Measurements from ENCODE around the gene GRPEL2. TPM values are rescaled to one million over a fixed set of nuclear protein-coding genes. Genes with fewer than 3 reads are reported as not detected.

GRPEL2 gene
- total RNA-seq, 4 donors from 2014 or later: 6.3 to 19.0 (median 10.9) TPM

DNA sequence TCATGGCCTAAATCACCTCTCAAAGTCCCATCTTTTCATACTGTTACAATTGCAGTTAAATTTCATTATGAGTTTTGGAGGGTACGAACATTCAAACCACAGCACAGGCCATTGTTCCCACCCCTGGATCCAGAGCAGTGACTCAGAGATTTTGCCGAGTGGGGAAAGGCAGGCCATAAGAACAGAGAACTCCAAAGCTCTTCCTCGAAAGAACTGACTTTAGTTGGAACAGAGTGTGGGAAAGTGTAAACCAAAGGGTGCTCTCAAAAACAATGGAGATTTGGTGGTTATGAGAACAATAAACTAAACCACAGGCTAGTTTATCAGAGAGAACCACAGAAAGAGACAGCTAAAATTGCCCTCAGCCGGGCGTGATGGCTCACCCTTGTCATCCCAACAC lies 19.4 kb upstream of the GRPEL2 start:
- H3K27ac ChIP-seq: no peak overlapping the region
- no peaks in the 10 kb centered on the region for H3K9me3 ChIP-seq
- H3K27me3 ChIP-seq: no peaks in the 10 kb centered on the region
- H3K4me1 ChIP-seq: peaks cover 0 to 14% (median 0%) of the 10 kb centered on the region in 4 donors
- DNase-seq: no peak
- H3K4me3 ChIP-seq: no peak overlapping the region
- no peaks in the 10 kb centered on the region for H3K36me3 ChIP-seq
- TF ChIP-seq, protein P1, sequence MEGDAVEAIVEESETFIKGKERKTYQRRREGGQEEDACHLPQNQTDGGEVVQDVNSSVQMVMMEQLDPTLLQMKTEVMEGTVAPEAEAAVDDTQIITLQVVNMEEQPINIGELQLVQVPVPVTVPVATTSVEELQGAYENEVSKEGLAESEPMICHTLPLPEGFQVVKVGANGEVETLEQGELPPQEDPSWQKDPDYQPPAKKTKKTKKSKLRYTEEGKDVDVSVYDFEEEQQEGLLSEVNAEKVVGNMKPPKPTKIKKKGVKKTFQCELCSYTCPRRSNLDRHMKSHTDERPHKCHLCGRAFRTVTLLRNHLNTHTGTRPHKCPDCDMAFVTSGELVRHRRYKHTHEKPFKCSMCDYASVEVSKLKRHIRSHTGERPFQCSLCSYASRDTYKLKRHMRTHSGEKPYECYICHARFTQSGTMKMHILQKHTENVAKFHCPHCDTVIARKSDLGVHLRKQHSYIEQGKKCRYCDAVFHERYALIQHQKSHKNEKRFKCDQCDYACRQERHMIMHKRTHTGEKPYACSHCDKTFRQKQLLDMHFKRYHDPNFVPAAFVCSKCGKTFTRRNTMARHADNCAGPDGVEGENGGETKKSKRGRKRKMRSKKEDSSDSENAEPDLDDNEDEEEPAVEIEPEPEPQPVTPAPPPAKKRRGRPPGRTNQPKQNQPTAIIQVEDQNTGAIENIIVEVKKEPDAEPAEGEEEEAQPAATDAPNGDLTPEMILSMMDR (IDR thresholded peaks at IDR 0.05): no peak
- TF ChIP-seq POLR2A (IDR thresholded peaks at IDR 0.05): no peak

DNA sequence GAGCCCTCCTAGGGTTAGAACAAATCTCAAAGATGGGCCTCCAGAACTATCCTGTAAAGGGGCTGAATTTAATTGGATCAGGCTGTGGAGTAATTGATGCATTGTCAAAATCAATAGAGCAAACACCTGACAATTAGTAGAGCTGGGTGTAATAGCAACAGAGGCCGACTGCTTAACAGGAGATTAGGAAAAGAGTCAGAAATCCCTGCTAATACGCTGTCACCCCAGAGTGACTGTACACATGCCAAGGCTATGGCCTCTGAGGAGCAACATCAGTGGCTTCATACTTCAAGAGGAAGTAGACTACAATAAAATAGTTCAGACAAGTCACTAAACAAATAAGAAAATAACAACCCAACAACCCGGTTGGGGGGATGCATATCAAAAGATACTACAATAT lies 18.7 kb upstream of the GRPEL2 start:
- no peak for DNase-seq
- Histone ChIP-seq H3K9me3 (no peaks in the 10 kb centered on the region), H3K27me3 (no peaks in the 10 kb centered on the region), H3K4me3 (no peak overlapping the region), H3K27ac (no peak overlapping the region), H3K36me3 (no peaks in the 10 kb centered on the region), H3K4me1 (peaks cover 0 to 14% (median 0%) of the 10 kb centered on the region in 4 donors)
- TF ChIP-seq, protein P1 (IDR thresholded peaks at IDR 0.05): no peak
- TF ChIP-seq POLR2A (IDR thresholded peaks at IDR 0.05): no peak

DNA sequence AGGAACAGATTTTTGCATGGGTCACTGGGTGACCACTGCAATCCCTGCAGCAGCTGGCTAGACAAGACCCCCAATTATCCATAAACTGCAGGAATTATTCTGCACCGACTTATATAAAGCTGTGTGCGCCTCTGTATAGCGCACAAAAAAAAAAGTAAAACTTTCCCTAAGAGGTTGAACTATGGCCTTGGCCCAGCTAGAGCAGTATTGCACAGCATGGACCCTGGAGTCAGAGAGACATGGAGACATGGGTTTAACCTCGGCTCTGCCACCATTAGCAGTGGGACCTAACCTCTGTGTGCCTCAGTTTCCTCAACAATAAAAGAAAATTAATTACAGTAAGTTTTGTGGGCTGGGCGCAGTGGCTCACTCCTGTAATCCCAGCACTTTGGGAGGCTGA lies 17.1 kb upstream of the GRPEL2 start:
- Histone ChIP-seq H3K36me3 (no peaks in the 10 kb centered on the region), H3K9me3 (no peaks in the 10 kb centered on the region), H3K4me1 (peaks cover 0 to 2% (median 0%) of the 10 kb centered on the region in 4 donors), H3K27ac (no peak overlapping the region), H3K4me3 (no peak overlapping the region), H3K27me3 (no peaks in the 10 kb centered on the region)
- no peak for DNase-seq
- TF ChIP-seq, protein P1 (IDR thresholded peaks at IDR 0.05): no peak
- no peak for TF ChIP-seq POLR2A (IDR thresholded peaks at IDR 0.05)

DNA sequence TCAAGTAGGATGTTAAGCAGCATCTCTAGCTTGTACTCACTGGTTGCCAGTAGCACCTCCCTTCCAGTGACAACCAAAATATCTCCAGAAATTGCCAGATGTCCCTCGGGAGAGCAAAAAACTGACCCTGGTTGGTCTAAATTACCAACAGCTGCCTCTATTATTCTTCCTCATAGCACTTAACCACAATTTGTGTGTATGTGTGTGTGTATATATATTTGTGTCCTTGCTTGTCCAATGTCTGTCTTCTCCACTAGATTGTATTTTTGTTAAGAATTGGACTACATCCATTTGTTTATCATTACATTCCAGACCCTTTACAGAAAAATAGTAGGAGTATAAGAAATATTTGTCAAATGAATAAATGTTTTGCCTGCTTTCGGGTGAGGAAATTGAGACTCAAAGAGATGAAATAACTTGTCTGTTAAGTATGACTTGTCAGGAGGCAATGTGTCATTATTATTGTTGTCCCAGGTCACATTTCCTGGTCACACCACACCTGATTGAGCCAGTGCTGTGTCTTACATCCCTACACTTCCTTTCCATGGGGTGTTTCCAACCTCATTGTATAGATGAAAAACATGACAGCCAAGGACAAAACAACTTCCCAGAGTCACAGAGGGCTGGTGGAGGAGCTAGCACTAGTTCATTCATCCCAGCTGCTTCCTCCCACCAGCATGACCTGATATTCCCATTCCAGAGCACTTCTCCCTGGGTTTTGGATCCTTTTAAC lies 11.4 kb upstream of the GRPEL2 start:
- no peak for TF ChIP-seq POLR2A (IDR thresholded peaks at IDR 0.05)
- TF ChIP-seq, protein P1 (IDR thresholded peaks at IDR 0.05): no peak
- Histone ChIP-seq H3K27ac (no peak overlapping the region), H3K36me3 (no peaks in the 10 kb centered on the region), H3K9me3 (no peaks in the 10 kb centered on the region), H3K4me1 (no peaks in the 10 kb centered on the region), H3K4me3 (no peak overlapping the region), H3K27me3 (no peaks in the 10 kb centered on the region)
- DNase-seq: no peak

DNA sequence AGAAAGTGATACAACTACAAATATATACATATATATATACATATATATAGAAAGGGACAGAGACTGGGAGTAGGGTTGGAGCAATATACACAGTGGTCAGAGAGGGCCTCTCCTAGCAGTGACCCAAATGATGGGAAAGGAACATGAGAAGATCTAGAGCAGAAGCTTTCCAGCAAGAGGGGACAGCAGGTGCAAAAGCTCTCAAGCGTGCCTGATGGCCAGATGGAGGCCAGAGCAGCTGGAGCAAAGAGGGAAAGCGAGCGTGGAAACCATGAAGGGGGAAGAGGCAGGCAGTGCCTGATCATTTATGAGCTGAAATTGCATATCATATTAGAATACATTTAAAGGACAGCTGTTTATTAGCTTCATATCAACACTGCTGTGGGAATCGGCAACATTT lies 7.6 kb upstream of the GRPEL2 start:
- H3K4me1 ChIP-seq: no peaks in the 10 kb centered on the region

More for the DNA sequence above, 7.6 kb upstream of the GRPEL2 start:
- Histone ChIP-seq H3K27ac (no peak overlapping the region), H3K4me3 (no peak overlapping the region), H3K9me3 (no peaks in the 10 kb centered on the region), H3K36me3 (no peaks in the 10 kb centered on the region), H3K27me3 (no peaks in the 10 kb centered on the region)
- DNase-seq: no peak
- TF ChIP-seq, protein P1 (IDR thresholded peaks at IDR 0.05): no peak
- no peak for TF ChIP-seq POLR2A (IDR thresholded peaks at IDR 0.05)
